Fibroblast of lung (primary cell): Measurements from ENCODE around the gene LPIN2. TPM values are rescaled to one million over a fixed set of nuclear protein-coding genes. Genes with fewer than 3 reads are reported as not detected.

ENCODE experiments used
- DNase-seq, 2 donors: peaks; one replicate each; pipeline versions ENCODE4 v3.0.0 to v3.0.0-alpha.2; 2010; ENCODE audit warnings: low read depth in 2 of 2
- H2AFZ ChIP-seq: 2 replicates; pipeline ENCODE4 v1.5.1; 2012; ENCODE audit warnings: low read length, control low read depth, inconsistent platforms
- H3K27ac ChIP-seq: 2 replicates; pipeline ENCODE4 v1.5.1; 2011; ENCODE audit warnings: low read length, control low read depth; ENCODE audit not compliant: insufficient read depth
- H3K27me3 ChIP-seq: 2 replicates; pipeline ENCODE4 v1.5.1; 2011; ENCODE audit warnings: mild to moderate bottlenecking, low read length; ENCODE audit not compliant: control insufficient read depth, insufficient read depth
- H3K36me3 ChIP-seq: 2 replicates; pipeline ENCODE4 v1.5.1; 2011; ENCODE audit warnings: low read length; ENCODE audit not compliant: control insufficient read depth, insufficient read depth
- H3K4me1 ChIP-seq: 2 replicates; pipeline ENCODE4 v1.5.1; 2011; ENCODE audit warnings: low read length; ENCODE audit not compliant: control insufficient read depth, insufficient read depth; ENCODE audit errors: extremely low read depth
- H3K4me2 ChIP-seq: 2 replicates; pipeline ENCODE4 v1.5.1; 2011; ENCODE audit warnings: low read length, control low read depth; ENCODE audit not compliant: insufficient read depth; ENCODE audit errors: extremely low read depth
- H3K4me3 ChIP-seq, 4 experiments: fragments of 200-600 bp in 1 of 4; sonication (generic) in 1 of 4; replicated peaks in 1 of 4; 2 replicates each; pipeline ENCODE4 v1.5.1; 2011 to 2016; ENCODE audit warnings: low read length in 4 of 4, low read depth in 3 of 4, mild to moderate bottlenecking in 3 of 4, control low read depth in 2 of 4, inconsistent platforms in 1 of 4, mixed read lengths in 1 of 4; ENCODE audit not compliant: insufficient read depth in 1 of 4; ENCODE audit errors: control extremely low read depth in 1 of 4
- H3K79me2 ChIP-seq: 2 replicates; pipeline ENCODE4 v1.5.1; 2012; ENCODE audit warnings: mild to moderate bottlenecking, low read length, inconsistent platforms; ENCODE audit not compliant: control insufficient read depth, insufficient read depth
- H3K9ac ChIP-seq: 2 replicates; pipeline ENCODE4 v1.5.1; 2011; ENCODE audit warnings: mild to moderate bottlenecking, low read length, control low read depth; ENCODE audit not compliant: insufficient read depth
- H3K9me3 ChIP-seq: 2 replicates; pipeline ENCODE4 v1.5.1; 2012; ENCODE audit warnings: low read depth, low read length; ENCODE audit not compliant: control insufficient read depth, insufficient read depth
- H4K20me1 ChIP-seq: 2 replicates; pipeline ENCODE4 v1.5.1; 2011; ENCODE audit warnings: low read length; ENCODE audit not compliant: control insufficient read depth, insufficient read depth; ENCODE audit errors: extremely low read depth
- EZH2 ChIP-seq: IDR thresholded peaks from 2 replicates; pipeline ENCODE4 v1.5.1; 2012; ENCODE audit warnings: low read length, control low read depth, mild to moderate bottlenecking; ENCODE audit errors: missing control alignments
- polyA plus RNA-seq, 2 donors: library from polyadenylated mRNA; depleted of rRNA in 1 of 2; stranded (reverse) in 1 of 2; unstranded in 1 of 2; fragments of >200 nt; gene quantifications; 2 replicates each; pipeline ENCODE4 v1.2.1, GENCODE V29; 2011 to 2012; ENCODE audit warnings: missing spikeins in 1 of 2
- total RNA-seq: library from RNA; depleted of rRNA; stranded (reverse); fragments of >200 nt; gene quantifications from 2 replicates; pipeline ENCODE4 v1.2.1, GENCODE V29; 2014
- TF ChIP-seq, protein P1 (sequence below), 2 donors: IDR thresholded peaks in 1 of 2; conservative IDR thresholded peaks in 1 of 2; 1 replicate in 1 of 2; 2 replicates in 1 of 2; pipeline ENCODE4 v1.5.1; 2011 to 2012; ENCODE audit warnings: low read length in 2 of 2, control low read depth in 1 of 2, inconsistent platforms in 1 of 2, low read depth in 1 of 2, mild to moderate bottlenecking in 1 of 2

Gene LPIN2
- total and polyA plus RNA-seq, 2 donors (not counting 1 experiment from before 2014, with no cell fraction given): 51.0 to 58.1 TPM

DNA sequence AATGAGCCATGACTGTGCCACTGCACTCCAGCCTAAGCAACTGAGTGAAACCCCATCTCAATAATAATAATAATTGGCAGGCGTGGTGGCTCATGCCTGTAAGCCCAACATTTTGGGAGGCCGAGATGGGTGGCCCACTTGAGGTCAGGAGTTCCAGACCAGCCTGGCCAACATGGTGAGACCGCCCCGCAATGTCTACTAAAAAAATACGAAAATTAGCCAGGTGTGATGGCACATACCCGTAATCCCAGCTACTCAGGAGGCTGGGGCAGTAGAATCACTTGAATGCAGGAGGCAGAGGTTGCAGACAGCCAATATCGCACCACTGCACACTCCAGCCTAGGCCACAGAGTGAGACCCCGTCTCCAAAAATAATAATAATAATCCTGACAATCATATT lies 27.9 kb upstream of the LPIN2 start:
- no peaks in the 10 kb centered on the region for H4K20me1 ChIP-seq
- no peak overlapping the region for H3K4me3 ChIP-seq
- H3K9me3 ChIP-seq: no peaks in the 10 kb centered on the region
- no peak for TF ChIP-seq EZH2
- TF ChIP-seq, protein P1, sequence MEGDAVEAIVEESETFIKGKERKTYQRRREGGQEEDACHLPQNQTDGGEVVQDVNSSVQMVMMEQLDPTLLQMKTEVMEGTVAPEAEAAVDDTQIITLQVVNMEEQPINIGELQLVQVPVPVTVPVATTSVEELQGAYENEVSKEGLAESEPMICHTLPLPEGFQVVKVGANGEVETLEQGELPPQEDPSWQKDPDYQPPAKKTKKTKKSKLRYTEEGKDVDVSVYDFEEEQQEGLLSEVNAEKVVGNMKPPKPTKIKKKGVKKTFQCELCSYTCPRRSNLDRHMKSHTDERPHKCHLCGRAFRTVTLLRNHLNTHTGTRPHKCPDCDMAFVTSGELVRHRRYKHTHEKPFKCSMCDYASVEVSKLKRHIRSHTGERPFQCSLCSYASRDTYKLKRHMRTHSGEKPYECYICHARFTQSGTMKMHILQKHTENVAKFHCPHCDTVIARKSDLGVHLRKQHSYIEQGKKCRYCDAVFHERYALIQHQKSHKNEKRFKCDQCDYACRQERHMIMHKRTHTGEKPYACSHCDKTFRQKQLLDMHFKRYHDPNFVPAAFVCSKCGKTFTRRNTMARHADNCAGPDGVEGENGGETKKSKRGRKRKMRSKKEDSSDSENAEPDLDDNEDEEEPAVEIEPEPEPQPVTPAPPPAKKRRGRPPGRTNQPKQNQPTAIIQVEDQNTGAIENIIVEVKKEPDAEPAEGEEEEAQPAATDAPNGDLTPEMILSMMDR (conservative IDR thresholded peaks at IDR 0.05 in 1 of 2, IDR thresholded peaks at IDR 0.05 in 1 of 2; ENCODE audit: low read depth in 1 of 2, low read length in 2 of 2): no peak
- H3K36me3 ChIP-seq: no peaks in the 10 kb centered on the region
- no peak overlapping the region for H3K4me2 ChIP-seq
- no peak overlapping the region for H2AFZ ChIP-seq
- H3K4me1 ChIP-seq: no peaks in the 10 kb centered on the region
- no peak overlapping the region for H3K9ac ChIP-seq
- H3K79me2 ChIP-seq: no peaks in the 10 kb centered on the region
- no peak for DNase-seq
- no peak overlapping the region for H3K27ac ChIP-seq
- H3K27me3 ChIP-seq: no peaks in the 10 kb centered on the region

DNA sequence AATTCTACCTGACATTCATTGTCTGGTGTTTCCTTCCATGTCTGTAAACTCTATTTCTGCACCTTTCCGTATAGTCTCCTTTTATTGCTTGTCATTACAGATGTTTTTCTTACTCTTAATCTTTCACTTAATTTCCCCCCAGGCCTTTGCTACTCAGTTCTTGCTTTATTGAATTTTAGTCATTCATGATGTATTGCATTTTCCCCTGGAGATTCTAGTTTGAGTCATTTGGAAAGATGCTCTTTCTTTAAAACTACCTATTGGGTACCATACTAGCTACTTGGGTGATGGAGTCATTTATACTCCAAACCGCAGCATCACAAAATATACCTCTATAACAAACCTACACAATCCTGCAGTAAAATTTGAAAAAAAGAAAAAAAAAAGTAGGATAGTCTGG lies 27.2 kb upstream of the LPIN2 start:
- no peak overlapping the region for H3K4me2 ChIP-seq
- no peak overlapping the region for H3K4me3 ChIP-seq
- H3K27ac ChIP-seq: no peak overlapping the region
- no peak overlapping the region for H3K9ac ChIP-seq
- H3K79me2 ChIP-seq: no peaks in the 10 kb centered on the region
- no peaks in the 10 kb centered on the region for H4K20me1 ChIP-seq
- H3K27me3 ChIP-seq: no peaks in the 10 kb centered on the region
- DNase-seq: no peak
- no peaks in the 10 kb centered on the region for H3K36me3 ChIP-seq
- no peaks in the 10 kb centered on the region for H3K9me3 ChIP-seq
- TF ChIP-seq EZH2: no peak
- TF ChIP-seq, protein P1 (conservative IDR thresholded peaks at IDR 0.05 in 1 of 2, IDR thresholded peaks at IDR 0.05 in 1 of 2; ENCODE audit: low read depth in 1 of 2, low read length in 2 of 2): no peak
- no peak overlapping the region for H2AFZ ChIP-seq
- no peaks in the 10 kb centered on the region for H3K4me1 ChIP-seq

DNA sequence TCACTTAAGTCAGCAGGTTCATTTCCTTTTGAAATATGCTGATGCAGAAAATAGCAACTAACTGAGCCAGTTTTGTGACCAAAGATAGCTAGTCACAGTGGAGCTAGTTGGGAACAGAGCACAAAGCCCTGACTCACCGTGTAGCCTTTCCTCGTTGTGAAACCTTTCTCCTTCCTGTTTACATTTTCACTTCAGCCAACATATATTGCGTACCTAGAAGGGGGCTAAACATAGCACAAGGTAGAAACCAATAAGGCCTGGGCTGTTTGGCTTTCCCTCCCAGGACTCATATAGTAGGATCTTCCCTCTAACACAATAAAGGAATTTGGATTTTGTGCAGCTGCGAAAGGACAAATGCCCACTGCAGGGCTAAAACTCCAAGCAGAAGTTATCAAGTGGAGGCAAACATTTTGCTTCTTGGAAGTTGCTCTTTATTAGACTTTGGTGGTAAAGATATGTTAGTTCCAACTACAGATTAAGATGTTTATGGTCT lies 24.5 kb upstream of the LPIN2 start:
- TF ChIP-seq EZH2: no peak
- TF ChIP-seq, protein P1 (conservative IDR thresholded peaks at IDR 0.05 in 1 of 2, IDR thresholded peaks at IDR 0.05 in 1 of 2; ENCODE audit: low read depth in 1 of 2, low read length in 2 of 2): no peak
- H3K79me2 ChIP-seq: no peaks in the 10 kb centered on the region
- no peaks in the 10 kb centered on the region for H4K20me1 ChIP-seq
- H3K27me3 ChIP-seq: no peaks in the 10 kb centered on the region
- H3K4me2 ChIP-seq: peak overlapping the region; percentile 54
- H3K27ac ChIP-seq: no peak overlapping the region
- no peak overlapping the region for H3K4me3 ChIP-seq
- no peaks in the 10 kb centered on the region for H3K9me3 ChIP-seq
- H3K36me3 ChIP-seq: no peaks in the 10 kb centered on the region
- H2AFZ ChIP-seq: peak overlapping the region; percentile 3
- no peaks in the 10 kb centered on the region for H3K4me1 ChIP-seq
- DNase-seq: peak; percentile 68 to 76
- H3K9ac ChIP-seq: no peak overlapping the region
